SK-N-SH treated with all-trans-retinoic acid at 6 μM for 48 hours (cell line): ENCODE data around the gene EPHA6.

Experiments used
- SNAI2 ChIP-seq: fragments of 250-450 bp; sonication (Bioruptor Pico); IDR thresholded peaks from 2 replicates; pipeline ENCODE4 v1.5.0; 2020; ENCODE audit warnings: mild to moderate bottlenecking, moderate library complexity
- TF ChIP-seq, protein P1 (sequence below): fragments of 250-450 bp; sonication (Bioruptor Pico); IDR thresholded peaks from 2 replicates; pipeline ENCODE4 v1.5.1; 2020; ENCODE audit warnings: low read depth, mild to moderate bottlenecking, moderate library complexity

- TF ChIP-seq SNAI2 (CRISPR knock-in tag): no peak
- TF ChIP-seq, protein P1, sequence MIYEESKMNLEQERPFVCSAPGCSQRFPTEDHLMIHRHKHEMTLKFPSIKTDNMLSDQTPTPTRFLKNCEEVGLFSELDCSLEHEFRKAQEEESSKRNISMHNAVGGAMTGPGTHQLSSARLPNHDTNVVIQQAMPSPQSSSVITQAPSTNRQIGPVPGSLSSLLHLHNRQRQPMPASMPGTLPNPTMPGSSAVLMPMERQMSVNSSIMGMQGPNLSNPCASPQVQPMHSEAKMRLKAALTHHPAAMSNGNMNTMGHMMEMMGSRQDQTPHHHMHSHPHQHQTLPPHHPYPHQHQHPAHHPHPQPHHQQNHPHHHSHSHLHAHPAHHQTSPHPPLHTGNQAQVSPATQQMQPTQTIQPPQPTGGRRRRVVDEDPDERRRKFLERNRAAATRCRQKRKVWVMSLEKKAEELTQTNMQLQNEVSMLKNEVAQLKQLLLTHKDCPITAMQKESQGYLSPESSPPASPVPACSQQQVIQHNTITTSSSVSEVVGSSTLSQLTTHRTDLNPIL (CRISPR knock-in tag): no peak
These were observed 856.6 kb downstream of the EPHA6 start for GRCh38 chr3:97670952-97671351.
